GM12874 (cell line): Measurements from ENCODE around the gene ITPKC.

Source experiments
- CTCF ChIP-seq: IDR thresholded peaks from 2 replicates; pipeline ENCODE4 v1.5.1; 2011; ENCODE audit warnings: low read depth, mild to moderate bottlenecking, control low read depth, low read length, moderate library complexity; ENCODE audit not compliant: insufficient read depth

Gene ITPKC

GRCh38 chr19:40777645-40777936 is 60.7 kb downstream of the ITPKC start:
- TF ChIP-seq CTCF = no peak

DNA sequence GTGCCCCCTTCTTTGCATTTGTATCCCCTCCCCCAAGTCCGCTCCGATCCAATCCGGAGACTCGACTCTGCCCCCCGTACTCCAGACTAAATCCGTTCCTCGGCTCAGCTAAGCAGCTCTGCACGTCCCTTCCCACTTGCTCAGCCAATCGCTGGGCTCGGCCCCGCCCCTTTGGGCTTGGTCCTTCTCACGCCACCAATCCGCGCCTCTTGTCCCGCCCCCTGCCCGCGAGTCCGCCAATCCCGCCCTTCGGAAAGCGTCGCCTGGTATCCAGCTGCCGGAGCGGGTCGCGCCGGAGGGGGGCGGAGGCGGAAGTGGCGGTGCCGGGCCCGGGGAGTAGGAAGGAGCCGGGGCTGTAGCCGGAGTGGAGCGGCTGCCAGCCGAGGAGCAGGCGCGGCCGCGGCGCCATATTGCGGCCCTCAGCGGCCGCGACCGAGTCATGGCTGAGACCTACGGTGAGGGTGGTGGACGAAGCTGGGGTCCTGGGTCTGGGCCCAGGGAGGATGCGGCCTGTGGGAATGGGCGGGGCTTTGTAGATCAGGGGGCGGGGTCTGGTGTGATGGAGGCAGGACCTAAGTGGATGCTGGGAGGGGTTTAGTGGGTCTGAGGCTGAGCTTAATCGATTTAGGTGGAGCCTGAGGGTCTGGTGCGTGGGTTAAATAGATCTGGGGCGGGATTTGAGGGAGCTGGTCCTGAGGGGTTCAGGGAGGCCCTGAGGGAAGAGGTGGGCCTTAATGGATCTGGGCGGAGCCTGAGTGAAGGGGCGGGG is 61.2 kb downstream of the ITPKC start, which contains the start of gene RAB4B:
Gene RAB4B, plus strand, starts transcription at position 311 of the 769 bp plus-strand sequence. Its CDS starts 129 bp downstream, at position 440.
- no peak for TF ChIP-seq CTCF

DNA sequence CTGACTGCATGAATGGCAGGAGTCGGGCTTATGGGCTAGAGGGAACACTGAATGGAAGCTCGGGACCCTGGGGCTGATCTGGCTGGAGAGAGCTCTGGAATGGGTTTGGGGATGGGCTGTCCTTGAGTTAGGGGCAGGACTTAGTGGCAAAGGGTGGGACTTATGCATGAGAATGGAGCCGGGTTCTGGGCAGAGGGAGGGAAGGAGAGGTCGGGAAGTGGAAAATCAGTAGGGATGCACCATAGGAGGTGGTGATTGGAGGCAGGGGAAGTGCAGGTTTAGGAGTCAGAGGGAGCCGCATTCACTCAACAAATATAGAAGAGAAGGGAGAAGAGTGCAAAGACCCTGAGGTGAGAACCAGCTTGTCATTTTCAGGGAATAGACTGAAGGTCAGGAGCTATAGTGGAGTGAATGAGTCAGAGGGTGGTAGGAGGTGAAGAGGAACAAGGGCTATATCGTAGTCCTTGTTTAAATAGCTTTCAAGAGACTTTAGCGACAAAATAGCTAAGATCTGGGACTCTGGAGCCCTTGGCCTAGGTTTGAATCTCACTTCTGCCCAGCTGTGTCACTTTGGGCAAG is 61.9 kb downstream of the ITPKC start:
- TF ChIP-seq CTCF = no peak

GRCh38 chr19:40780582-40780981 is 63.7 kb downstream of the ITPKC start:
- no peak for TF ChIP-seq CTCF

DNA sequence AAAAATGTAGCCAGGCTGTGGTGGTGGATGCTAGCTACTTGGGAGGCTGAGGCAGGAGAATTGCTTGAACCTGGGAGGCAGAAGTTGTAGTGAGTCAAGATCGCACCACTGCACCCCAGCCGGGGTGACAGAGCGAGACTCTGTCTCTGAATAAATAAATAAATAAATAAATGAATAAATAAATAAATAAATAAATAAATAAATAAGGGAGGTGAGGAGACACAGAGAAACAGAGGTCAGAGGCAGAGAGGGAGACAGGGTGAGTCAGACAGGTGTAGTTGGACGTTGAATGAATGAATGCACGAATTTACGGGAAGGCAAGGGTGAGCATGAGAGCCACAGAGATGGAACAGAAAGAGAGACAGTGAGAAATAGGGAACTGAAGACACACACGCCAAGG is 64.2 kb downstream of the ITPKC start:
- TF ChIP-seq CTCF = no peak

DNA sequence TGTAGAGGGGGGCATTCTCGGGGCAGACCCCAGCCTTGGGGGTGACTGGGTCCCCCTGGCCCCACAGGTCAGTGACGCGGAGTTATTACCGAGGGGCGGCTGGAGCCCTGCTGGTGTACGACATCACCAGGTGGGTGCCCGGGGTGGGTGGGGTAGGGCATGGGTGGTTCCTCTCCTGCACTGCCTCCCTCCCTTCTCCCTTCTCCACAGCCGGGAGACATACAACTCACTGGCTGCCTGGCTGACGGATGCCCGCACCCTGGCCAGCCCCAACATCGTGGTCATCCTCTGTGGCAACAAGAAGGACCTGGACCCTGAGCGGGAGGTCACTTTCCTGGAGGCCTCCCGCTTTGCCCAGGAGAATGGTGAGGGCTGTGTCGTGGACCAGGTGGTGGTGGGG is 66.8 kb downstream of the ITPKC start:
- TF ChIP-seq CTCF = no peak

GRCh38 chr19:40785526-40785925 is 68.6 kb downstream of the ITPKC start:
- no peak for TF ChIP-seq CTCF
